Keratinocyte (primary cell): ENCODE data around the gene TSPAN18.

Experiments used
- CTCF ChIP-seq, 3 experiments: IDR thresholded peaks in 1 of 3; conservative IDR thresholded peaks in 1 of 3; optimal IDR thresholded peaks in 1 of 3; 2 replicates in 2 of 3; 3 replicates in 1 of 3; pipeline versions ENCODE3 to v1.5.1; 2011; ENCODE audit warnings: low read length in 3 of 3, mild to moderate bottlenecking in 3 of 3, moderate library complexity in 2 of 3, control low read depth in 1 of 3, inconsistent platforms in 1 of 3; ENCODE audit not compliant: insufficient read depth in 2 of 3; ENCODE audit errors: extremely low read depth in 1 of 3
- EZH2 ChIP-seq: IDR thresholded peaks from one replicate; pipeline ENCODE4 v1.6.1; 2012; ENCODE audit warnings: inconsistent platforms, mild to moderate bottlenecking, low read length, moderate library complexity

DNA sequence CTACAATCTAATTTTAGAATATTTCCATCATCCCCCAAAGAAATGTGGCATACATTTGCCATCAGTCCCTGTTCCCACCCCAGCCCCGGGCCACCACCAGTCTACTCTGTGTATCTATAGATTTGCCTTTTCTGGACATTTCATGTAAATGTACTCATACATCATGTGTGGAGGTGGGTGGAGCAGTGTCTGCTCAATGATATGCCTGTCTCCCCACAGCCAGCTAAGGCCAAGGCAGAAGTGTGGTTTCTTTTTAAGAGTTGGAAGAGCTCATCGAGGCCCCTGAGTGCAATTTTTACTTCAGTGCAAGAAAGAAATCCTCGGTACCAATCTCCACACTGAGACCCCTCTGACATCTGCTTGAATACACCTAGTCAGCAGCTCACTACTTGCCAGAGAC is 143.4 kb downstream of the TSPAN18 start:
- no peak for TF ChIP-seq CTCF (optimal IDR thresholded peaks at IDR 0.05 in 1 of 3, IDR thresholded peaks at IDR 0.05 in 1 of 3, conservative IDR thresholded peaks at IDR 0.05 in 1 of 3; ENCODE audit: extremely low read depth in 1 of 3, insufficient read depth in 2 of 3, low read length in 3 of 3)
- no peak for TF ChIP-seq EZH2
